Osteoblast (primary cell): ENCODE results near the gene GAS6. TPM values are rescaled to one million over a fixed set of nuclear protein-coding genes. Genes with fewer than 3 reads are reported as not detected.

ENCODE experiments used
- DNase-seq: peaks from one replicate; pipeline ENCODE4 v3.0.0; 2011; ENCODE audit warnings: low spot score, mixed read lengths; ENCODE audit not compliant: insufficient read length; ENCODE audit errors: missing footprints
- H2AFZ ChIP-seq: 2 replicates; pipeline ENCODE4 v1.6.0; 2011; ENCODE audit warnings: mild to moderate bottlenecking, low read length
- H3K27ac ChIP-seq: 2 replicates; pipeline ENCODE4 v1.5.1; 2011; ENCODE audit warnings: mild to moderate bottlenecking, low read depth, low read length, moderate library complexity
- H3K27me3 ChIP-seq: 2 replicates; pipeline ENCODE4 v1.6.0; 2012; ENCODE audit warnings: mild to moderate bottlenecking, control low read depth, inconsistent platforms, low read length, moderate library complexity; ENCODE audit not compliant: insufficient read depth
- H3K36me3 ChIP-seq: 2 replicates; pipeline ENCODE4 v1.5.1; 2011; ENCODE audit warnings: mild to moderate bottlenecking, low read length, control low read depth, moderate library complexity; ENCODE audit not compliant: insufficient read depth
- H3K4me1 ChIP-seq: 2 replicates; pipeline ENCODE4 v1.5.1; 2011; ENCODE audit warnings: mild to moderate bottlenecking, low read length, control low read depth, moderate library complexity; ENCODE audit not compliant: insufficient read depth
- H3K4me2 ChIP-seq: 2 replicates; pipeline ENCODE4 v1.6.0; 2011; ENCODE audit warnings: mild to moderate bottlenecking, low read length; ENCODE audit not compliant: insufficient read depth
- H3K4me3 ChIP-seq: fragments of 200-600 bp; sonication (generic); 3 replicates; pipeline ENCODE4 v1.5.1; 2012; ENCODE audit warnings: mild to moderate bottlenecking, low read length, inconsistent platforms; ENCODE audit not compliant: insufficient read depth
- H3K79me2 ChIP-seq: 2 replicates; pipeline ENCODE4 v1.6.0; 2012; ENCODE audit warnings: mild to moderate bottlenecking, low read length, control low read depth, inconsistent platforms; ENCODE audit not compliant: insufficient read depth
- H3K9me3 ChIP-seq: 2 replicates; pipeline ENCODE4 v1.5.1; 2011; ENCODE audit warnings: low read depth, low read length, control low read depth
- H4K20me1 ChIP-seq: 2 replicates; pipeline ENCODE4 v1.6.0; 2012; ENCODE audit warnings: mild to moderate bottlenecking, low read length, control low read depth; ENCODE audit not compliant: insufficient read depth
- total RNA-seq: library from RNA; depleted of rRNA; stranded (reverse); fragments of >200 nt; gene quantifications from 2 replicates; pipeline ENCODE4 v1.2.3, GENCODE V29; 2012
- TF ChIP-seq, protein P1 (sequence below): IDR thresholded peaks from 2 replicates; pipeline ENCODE4 v1.5.1; 2011; ENCODE audit warnings: mild to moderate bottlenecking, low read depth, low read length, moderate library complexity; ENCODE audit errors: extremely low read depth

The GAS6 gene
- total RNA-seq, 1 donor: 417 TPM

DNA sequence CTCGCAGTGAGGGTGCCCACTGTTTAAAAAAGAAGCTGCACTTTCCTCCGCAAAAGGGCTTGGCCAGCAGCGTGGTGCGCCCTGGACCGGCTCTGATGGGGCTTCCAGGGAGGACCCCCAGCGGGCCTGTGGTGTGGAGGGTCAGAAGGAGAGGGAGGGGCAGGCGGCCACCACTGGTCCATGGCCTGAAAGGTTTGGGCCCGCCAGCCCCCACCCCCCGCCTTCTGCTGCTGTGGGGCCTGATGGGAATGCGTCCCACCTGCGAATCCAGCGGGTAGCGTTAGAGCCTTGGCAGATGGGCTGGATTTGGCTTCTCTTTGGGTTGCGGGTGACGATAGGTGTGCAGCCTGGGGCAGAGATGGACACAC is 70.2 kb downstream of the GAS6 start:
- Histone ChIP-seq H3K4me3 (no peak overlapping the region), H3K36me3 (no peaks in the 10 kb centered on the region), H3K9me3 (no peaks in the 10 kb centered on the region), H3K4me1 (no peaks in the 10 kb centered on the region), H4K20me1 (no peaks in the 10 kb centered on the region), H3K27me3 (peaks cover 16% of the 10 kb centered on the region), H2AFZ (no peak overlapping the region), H3K4me2 (no peak overlapping the region), H3K27ac (no peak overlapping the region), H3K79me2 (no peaks in the 10 kb centered on the region)
- TF ChIP-seq, protein P1, sequence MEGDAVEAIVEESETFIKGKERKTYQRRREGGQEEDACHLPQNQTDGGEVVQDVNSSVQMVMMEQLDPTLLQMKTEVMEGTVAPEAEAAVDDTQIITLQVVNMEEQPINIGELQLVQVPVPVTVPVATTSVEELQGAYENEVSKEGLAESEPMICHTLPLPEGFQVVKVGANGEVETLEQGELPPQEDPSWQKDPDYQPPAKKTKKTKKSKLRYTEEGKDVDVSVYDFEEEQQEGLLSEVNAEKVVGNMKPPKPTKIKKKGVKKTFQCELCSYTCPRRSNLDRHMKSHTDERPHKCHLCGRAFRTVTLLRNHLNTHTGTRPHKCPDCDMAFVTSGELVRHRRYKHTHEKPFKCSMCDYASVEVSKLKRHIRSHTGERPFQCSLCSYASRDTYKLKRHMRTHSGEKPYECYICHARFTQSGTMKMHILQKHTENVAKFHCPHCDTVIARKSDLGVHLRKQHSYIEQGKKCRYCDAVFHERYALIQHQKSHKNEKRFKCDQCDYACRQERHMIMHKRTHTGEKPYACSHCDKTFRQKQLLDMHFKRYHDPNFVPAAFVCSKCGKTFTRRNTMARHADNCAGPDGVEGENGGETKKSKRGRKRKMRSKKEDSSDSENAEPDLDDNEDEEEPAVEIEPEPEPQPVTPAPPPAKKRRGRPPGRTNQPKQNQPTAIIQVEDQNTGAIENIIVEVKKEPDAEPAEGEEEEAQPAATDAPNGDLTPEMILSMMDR: no peak
- DNase-seq: no peak

DNA sequence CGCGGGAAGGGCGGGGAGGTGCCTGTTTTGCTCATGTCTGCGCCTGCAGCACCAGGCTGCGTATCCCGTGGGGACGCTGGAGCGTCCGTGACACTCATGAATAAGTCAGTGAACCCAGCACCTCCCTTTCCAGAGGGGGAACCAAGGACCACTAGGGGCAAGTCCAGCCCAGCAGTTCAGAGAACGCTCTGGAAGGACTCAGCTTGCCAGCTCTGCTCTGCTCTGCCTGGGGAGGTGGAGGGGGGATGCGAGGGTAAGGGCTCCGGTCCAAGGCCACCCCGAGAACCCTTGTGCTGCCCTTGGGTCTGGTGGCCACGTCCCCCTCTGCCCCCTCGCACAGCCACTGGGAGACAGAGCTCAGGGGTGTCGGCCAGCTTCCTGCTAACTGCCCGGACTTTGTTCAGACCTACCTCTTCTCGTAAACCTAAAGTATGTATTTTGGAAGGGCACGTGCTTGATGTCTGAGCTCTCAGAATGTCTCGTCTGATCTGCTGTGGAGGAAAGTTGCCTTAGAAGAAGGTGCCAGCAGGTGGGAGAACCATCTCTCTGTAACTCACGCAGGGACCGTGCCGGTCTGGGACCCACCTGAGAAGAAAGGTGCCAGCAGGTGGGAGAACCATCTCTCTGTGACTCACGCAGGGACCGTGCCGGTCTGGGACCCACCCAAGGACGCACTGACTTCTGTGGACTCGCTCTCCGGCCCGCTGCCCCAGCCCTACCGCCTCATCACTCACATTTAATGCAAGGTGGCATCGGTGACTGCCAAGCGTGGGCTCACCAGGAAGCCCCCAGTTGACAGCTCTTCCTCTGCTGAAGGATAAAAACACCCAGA is 70.8 kb downstream of the GAS6 start:
- Histone ChIP-seq H3K79me2 (no peaks in the 10 kb centered on the region), H3K4me2 (no peak overlapping the region), H3K4me1 (no peaks in the 10 kb centered on the region), H3K9me3 (no peaks in the 10 kb centered on the region), H4K20me1 (no peaks in the 10 kb centered on the region), H3K4me3 (no peak overlapping the region), H2AFZ (no peak overlapping the region), H3K27ac (no peak overlapping the region), H3K27me3 (peaks cover 14% of the 10 kb centered on the region), H3K36me3 (no peaks in the 10 kb centered on the region)
- TF ChIP-seq, protein P1: no peak
- DNase-seq: peak; percentile 48

DNA sequence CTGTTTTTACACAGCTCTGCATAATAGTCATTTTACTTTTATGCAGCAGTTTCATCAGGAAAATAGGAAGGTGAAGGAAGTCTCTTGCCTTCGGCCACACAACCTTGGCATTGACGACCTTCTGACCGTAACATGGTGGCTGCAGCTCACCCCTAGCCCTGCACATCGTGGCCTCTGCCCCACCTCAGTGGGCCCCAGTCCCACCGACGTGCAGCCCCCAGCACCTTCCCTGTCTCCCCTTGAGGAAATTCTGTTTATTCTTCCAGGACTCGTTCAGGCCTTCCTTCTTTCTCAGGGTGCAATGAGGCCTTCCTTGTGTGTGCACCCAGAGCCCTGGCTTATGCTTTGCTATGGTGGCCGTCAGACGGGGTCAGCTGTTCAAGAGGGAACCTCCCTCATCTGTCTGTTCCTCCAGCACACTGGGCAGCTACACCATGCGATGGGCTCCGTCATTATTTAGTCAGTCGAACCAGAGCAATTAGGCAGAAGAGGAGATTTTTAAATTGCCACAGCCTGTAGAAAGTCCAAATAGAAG is 71.6 kb downstream of the GAS6 start:
- Histone ChIP-seq H3K27me3 (peaks cover 11% of the 10 kb centered on the region), H3K79me2 (no peaks in the 10 kb centered on the region), H3K36me3 (no peaks in the 10 kb centered on the region), H3K27ac (no peak overlapping the region), H4K20me1 (no peaks in the 10 kb centered on the region), H3K4me2 (no peak overlapping the region), H2AFZ (no peak overlapping the region), H3K4me1 (no peaks in the 10 kb centered on the region), H3K4me3 (no peak overlapping the region), H3K9me3 (no peaks in the 10 kb centered on the region)
- DNase-seq: peak; percentile 58
- TF ChIP-seq, protein P1: no peak

DNA sequence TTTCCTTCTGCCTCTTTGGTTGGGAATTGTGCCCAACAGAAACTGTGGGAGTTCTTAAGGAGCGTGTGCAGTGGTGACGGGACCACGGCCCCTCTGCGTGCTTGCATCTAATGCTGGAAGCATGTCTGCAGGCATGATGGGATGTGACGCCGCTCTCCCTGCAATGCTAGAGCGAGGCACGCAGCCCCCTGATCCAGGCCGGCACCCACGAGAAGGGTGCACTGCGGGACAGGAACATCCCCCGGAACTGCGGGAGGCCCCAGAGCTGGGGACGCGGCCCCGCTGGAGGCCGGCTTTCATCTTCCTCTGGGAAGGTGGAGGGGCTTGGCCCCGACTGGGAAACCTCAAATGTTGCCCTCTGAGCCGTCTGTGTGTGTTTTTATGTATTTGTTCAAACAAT is 72.1 kb downstream of the GAS6 start:
- Histone ChIP-seq H3K9me3 (no peaks in the 10 kb centered on the region), H3K27ac (no peak overlapping the region), H3K27me3 (peaks cover 11% of the 10 kb centered on the region), H2AFZ (no peak overlapping the region), H3K4me1 (peaks cover under 1% of the 10 kb centered on the region), H3K79me2 (no peaks in the 10 kb centered on the region), H3K36me3 (no peaks in the 10 kb centered on the region), H3K4me2 (no peak overlapping the region), H4K20me1 (no peaks in the 10 kb centered on the region), H3K4me3 (no peak overlapping the region)
- TF ChIP-seq, protein P1: no peak
- DNase-seq: peak; percentile 73
